Amniotic stem cell (primary cell): ENCODE measurements around the gene TNFSF13.

Source experiments
- DNase-seq: peaks from one replicate; lab custom pipeline; 2025; lab: John Stamatoyannopoulos, UW

TNFSF13 gene, protein sequence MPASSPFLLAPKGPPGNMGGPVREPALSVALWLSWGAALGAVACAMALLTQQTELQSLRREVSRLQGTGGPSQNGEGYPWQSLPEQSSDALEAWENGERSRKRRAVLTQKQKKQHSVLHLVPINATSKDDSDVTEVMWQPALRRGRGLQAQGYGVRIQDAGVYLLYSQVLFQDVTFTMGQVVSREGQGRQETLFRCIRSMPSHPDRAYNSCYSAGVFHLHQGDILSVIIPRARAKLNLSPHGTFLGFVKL

DNA sequence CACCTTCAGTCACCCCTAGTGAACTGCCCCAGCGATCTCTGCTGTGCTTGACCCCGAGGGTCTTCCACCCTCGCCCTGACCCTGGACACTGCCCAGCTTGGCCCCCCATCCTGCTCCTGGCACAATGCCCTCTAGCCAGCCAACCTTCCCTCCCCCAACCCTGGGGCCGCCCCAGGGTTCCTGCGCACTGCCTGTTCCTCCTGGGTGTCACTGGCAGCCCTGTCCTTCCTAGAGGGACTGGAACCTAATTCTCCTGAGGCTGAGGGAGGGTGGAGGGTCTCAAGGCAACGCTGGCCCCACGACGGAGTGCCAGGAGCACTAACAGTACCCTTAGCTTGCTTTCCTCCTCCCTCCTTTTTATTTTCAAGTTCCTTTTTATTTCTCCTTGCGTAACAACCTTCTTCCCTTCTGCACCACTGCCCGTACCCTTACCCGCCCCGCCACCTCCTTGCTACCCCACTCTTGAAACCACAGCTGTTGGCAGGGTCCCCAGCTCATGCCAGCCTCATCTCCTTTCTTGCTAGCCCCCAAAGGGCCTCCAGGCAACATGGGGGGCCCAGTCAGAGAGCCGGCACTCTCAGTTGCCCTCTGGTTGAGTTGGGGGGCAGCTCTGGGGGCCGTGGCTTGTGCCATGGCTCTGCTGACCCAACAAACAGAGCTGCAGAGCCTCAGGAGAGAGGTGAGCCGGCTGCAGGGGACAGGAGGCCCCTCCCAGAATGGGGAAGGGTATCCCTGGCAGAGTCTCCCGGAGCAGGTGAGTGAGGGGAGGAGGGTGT lies at the start of gene TNFSF13:
TSS of gene TNFSF13 (plus strand) at position 207 of the 776 bp plus-strand sequence. CDS start at position 497, 290 bp downstream.
- DNase-seq, result no peak

DNA sequence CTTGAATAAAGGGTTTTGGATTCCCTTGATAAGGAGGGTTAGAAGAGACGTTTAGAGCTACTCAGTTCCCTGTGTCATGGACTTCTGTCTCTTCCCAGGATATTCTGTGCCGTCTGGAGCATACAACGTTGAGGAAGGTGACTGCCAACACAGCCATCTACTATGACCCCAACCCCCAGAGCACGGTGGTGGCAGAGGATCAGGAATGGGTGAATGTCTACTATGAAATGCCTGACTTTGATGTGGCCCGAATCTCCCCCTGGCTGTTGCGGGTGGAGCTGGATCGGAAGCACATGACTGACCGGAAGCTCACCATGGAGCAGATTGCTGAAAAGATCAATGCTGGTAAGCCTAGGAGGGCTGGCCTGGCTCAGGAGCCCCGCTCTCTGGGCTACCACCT lies 49.7 kb upstream of the TNFSF13 start:
- DNase-seq, result no peak

DNA sequence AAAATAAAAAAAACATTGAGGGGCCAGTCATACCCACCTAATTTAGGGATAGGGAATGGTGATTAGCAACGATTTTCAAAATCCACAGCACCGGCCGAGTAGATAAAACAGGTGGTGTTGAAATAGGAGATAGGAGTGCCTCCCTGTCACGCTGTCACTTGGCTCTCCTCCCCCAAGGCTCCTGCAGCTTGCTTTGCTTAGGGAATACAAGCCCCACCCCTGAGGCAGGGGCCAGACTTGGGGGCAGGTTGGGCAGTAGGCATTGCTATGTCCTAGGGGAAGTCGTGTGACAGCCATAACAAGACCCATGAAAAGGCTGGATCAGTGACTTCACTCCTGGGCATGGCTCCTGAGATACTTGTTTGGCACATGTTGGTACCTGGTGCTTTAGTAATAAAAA lies 48.6 kb upstream of the TNFSF13 start:
- DNase-seq, result no peak

DNA sequence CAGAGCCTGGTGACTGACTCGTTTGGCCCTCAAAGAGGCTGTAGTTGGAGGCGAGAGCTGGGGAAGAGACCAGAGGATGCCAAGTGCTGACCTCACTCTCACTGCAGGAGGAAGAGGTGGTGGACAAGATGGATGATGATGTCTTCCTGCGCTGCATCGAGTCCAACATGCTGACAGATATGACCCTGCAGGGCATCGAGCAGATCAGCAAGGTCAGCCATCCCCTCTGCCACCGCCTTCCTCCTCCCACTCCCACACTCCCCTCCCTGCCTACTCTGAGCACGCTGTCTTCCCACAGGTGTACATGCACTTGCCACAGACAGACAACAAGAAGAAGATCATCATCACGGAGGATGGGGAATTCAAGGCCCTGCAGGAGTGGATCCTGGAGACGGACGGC lies 47.4 kb upstream of the TNFSF13 start:
- DNase-seq, result no peak

DNA sequence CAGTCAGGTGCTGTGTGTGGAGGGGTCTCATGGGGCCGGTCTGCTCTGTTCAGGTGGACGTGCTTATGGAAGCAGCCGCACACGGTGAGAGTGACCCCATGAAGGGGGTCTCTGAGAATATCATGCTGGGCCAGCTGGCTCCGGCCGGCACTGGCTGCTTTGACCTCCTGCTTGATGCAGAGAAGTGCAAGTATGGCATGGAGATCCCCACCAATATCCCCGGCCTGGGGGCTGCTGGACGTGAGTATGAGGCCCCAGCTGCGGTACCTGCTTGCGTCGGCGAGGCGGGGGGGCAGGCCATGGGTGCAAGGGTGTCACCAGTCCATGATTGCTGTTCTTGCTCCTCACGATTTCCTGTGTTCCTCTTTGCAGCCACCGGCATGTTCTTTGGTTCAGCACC lies 46.4 kb upstream of the TNFSF13 start:
- no peak for DNase-seq

DNA sequence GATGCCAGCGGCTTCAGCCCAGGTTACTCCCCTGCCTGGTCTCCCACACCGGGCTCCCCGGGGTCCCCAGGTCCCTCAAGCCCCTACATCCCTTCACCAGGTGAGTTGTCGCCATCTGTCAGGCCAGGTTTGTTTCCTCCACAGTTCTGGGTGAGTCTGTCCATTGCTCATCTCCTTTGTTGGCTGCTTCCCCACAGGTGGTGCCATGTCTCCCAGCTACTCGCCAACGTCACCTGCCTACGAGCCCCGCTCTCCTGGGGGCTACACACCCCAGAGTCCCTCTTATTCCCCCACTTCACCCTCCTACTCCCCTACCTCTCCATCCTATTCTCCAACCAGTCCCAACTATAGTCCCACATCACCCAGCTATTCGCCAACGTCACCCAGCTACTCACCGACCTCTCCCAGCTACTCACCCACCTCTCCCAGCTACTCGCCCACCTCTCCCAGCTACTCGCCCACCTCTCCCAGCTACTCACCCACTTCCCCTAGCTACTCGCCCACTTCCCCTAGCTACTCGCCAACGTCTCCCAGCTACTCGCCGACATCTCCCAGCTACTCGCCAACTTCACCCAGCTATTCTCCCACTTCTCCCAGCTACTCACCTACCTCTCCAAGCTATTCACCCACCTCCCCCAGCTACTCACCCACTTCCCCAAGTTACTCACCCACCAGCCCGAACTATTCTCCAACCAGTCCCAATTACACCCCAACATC lies 45.6 kb upstream of the TNFSF13 start:
- no peak for DNase-seq

DNA sequence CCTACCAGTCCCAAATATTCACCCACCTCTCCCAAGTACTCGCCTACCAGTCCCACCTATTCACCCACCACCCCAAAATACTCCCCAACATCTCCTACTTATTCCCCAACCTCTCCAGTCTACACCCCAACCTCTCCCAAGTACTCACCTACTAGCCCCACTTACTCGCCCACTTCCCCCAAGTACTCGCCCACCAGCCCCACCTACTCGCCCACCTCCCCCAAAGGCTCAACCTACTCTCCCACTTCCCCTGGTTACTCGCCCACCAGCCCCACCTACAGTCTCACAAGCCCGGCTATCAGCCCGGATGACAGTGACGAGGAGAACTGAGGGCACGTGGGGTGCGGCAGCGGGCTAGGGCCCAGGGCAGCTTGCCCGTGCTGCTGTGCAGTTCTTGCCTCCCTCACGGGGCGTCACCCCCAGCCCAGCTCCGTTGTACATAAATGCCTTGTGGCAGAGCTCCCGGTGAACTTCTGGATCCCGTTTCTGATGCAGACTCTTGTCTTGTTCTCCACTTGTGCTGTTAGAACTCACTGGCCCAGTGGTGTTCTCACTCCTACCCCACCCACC lies 44.6 kb upstream of the TNFSF13 start:
- no peak for DNase-seq

DNA sequence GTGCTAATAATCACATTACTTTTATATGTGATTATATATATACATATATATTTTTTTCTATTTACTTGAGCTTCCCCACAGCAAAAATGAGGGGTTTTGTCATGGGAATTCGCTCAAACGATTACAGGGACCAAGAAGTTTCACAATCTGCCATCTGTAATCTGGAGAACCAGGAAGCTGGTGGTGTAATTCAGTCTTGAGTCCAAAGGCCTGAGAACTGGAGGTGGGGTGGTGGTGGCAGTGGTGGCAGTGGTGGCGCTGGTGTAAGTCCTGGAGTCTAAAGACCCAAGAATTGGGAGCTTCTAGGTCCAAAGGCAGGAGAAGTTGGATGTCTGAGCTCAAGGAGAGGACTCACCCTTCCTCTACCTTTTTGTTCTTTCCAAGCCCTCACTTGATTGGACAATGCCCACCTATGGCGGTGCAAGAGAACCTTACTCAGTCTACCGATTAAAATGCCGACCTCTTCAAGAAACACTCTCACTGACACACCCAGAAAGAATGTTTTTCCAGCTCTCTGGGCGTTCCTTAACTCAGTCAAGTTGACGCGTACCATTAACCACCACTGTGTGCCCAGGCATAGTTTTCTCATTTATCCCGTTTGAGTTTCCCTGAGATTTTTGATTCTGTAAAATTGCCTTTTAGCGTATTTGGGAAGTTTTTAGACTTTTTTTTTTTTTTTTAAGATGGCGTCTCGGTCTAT lies 42.5 kb upstream of the TNFSF13 start:
- no peak for DNase-seq

DNA sequence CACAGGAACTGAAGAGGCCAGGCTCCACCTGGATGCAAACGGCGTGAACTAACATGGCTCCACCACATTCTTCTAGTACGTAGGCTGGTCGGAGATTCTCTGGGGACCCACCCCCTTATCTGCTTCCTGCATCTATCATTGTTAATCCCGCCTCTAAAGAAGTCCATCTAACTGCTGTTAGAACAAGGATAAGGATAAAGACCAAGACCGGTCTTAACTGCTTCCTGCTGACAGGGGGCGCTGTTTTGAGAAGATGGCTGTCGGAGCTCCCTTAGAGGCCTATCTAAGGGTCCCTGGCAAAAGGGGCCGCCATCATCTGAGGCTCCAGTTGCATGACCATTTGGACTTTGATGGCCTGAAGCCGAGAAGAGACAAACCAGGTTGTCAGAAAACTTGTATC lies 35.5 kb upstream of the TNFSF13 start:
- DNase-seq, result no peak

DNA sequence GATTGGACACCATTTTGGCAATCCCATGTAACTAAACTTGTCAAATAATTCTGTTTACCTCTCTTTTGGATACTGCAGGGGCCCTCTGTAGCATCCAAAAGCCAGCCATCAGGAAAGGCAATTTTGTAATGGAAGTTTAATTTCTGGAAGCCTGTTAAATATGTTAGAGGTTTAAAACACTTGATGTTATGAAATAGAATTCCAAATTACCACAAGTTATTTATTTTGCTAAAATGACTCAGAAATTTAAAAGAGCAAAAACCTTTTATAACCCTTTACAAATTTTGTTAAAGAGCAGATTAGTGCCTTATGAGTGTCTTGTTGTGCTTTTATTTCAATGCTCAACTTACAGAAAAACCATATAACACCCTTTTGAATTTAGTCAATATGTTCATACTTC lies 29.7 kb upstream of the TNFSF13 start:
- no peak for DNase-seq

DNA sequence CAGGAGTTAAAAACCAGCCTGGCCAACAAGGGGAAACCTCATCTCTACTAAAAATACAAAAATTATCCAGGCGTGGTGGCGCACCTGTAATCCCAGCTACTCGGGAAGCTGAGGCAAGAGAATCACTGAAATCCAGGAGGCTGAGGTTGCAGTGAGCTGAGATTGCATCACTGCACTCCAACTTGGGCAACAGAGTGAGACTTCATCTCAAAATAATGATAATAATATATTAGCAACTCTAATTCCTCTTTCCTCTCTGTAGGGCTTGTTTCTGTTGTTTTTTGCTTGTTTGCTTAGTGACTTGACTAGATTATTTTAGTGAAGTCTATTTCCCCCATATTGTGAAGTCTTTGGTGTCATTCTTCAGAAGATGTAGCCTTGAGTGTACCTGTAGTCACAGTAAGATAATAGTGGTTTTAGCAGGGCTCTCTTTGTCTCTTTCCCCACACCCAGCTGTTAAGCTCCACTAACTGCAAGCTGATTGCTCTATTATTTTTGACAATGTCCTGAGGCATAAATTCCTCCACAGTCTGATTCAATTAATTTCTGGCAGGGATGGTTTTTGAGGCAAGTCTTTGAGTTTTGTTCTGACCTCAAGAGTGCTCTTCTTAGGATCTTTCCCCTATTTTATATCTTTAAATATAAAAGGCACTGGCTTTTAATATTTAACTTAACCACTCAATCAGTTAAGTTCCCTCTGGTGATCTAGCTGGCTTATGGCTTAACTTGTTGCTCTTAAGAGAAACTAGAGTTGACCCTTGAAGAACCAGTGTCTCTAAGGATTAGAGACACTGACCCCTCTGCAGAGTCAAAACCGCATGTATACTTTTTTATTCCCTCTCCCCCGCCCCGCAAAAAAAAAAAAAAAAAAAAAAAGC lies 28.3 kb upstream of the TNFSF13 start:
- no peak for DNase-seq

DNA sequence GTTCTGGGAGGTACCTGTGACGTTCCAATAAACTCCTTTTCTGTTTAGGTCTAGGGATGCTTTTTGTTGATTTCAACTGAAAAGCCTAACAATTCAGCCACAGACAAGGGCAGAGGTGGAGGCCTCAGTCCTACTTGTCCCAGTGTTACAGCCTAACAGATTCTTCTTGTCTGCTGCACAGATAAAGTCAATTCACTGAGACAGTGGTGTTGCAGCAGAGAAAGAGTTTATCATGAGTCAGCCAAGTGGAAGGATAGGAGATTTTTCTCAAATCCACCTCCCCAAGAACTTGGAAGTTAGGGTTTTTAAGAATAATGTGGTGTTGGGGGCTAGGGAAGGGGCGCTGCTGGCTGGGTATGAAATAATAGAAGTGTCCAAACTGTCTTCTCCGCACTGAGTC lies 20.5 kb upstream of the TNFSF13 start:
- no peak for DNase-seq

DNA sequence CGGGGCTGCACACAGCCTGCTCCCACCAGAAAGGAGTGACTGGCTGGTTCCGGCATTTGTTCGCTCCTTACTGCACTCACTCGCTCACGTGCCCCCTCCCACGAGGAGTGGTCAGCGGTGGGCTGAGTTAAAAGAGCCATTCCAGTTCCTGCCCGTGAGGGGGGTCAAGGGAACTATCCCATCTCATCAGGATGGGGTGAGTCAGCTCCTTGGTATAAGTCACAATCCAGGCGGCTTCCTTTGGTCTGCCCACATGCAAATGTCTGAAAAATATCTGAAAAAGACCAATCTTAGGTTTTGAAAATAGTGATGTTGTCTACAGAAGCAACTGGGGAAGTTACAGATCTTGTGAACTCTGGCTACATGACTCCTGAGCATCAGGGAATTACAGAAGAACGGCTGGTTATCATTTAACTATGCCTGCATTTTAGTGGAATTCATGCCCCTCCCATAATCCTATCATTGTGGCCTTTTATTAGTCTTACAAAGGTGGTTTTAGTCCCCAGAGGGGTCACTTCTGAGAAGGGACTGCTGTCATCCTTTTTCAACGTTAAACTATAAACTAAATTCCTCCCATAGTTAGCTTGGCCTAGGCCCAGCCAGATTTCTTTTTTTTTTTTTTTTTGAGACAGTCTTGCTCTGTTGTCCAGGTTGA lies 19.5 kb upstream of the TNFSF13 start:
- DNase-seq, result no peak

DNA sequence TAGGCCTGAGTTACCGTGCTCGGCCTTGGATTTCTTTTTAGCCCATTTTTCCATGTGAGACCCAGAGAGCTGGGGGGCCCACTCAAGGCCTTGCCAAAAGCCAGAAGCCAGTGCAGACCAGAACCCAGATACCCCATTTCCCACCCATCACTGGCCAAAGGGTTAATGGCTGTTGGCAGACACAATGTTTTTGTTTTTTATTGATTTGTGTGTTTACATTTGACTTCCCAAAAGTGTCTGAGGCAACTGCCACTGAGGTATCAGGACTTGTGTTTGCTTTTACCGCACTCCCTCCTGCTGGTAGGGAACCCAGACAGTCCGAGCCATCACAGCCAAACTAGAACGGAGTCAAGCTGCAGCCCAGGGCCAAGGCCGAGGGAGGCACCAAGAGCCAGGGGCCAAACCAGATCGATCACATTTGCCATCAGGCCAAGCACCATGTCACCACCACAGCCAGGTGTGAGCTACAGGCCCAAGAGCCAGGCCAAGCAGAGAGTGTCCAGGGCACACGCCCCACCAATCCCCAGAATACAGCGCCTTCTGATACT lies 17.4 kb upstream of the TNFSF13 start:
- DNase-seq, result no peak

DNA sequence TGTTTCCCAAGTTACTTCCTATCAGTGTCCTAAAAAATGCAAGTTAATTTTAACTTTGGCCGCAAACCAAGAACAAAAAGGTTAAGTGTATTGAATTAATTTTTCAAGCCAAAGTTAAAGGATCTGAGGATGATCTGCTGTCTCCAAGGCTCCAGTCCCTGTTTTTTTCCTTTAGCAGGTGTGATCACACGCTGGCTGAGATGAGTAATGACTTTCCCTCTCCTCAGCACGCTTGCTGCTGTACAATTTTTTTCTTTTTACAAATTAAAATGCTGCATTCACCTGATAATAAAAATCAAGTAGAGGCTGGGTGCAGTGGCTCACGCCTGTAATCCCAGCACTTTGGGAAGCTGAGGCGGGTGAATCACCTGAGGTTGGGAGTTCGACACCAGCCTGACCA lies 13.6 kb upstream of the TNFSF13 start:
- DNase-seq, result no peak

DNA sequence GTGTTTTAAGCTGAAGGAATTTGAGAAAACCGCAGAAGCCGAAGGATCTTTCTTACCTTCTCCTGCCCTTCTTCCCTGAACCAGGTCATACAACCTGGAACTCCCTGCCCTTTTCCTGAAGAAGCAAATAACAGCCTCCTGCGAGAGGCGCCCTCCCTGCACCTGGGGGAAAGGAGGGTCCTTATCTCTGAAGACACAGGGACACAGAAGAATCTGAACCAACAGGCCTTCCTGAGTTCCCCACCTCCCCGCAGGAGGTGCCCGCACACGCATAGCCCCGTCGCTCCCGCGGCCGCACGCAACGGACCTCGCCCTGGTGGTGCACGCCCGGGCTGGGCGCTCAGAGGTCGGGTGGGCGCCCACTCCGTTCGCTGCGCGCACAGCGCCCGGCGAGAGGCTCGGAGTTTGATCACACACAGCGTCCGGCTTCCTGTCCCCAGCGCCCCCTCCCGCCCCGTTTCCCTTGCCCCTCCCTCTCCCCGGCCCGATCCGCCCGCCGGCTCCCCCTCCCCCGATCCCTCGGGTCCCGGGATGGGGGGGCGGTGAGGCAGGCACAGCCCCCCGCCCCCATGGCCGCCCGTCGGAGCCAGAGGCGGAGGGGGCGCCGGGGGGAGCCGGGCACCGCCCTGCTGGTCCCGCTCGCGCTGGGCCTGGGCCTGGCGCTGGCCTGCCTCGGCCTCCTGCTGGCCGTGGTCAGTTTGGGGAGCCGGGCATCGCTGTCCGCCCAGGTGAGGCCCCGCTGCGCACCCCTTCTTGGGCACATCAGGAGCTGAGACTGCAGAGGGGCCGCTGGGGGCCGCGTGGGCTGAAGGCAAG lies 9.8 kb upstream of the TNFSF13 start, which contains the start of gene TNFSF12:
TSS of gene TNFSF12 (plus strand) at position 474 of the 816 bp plus-strand sequence. CDS start at position 570, 96 bp downstream.
- DNase-seq, result no peak

DNA sequence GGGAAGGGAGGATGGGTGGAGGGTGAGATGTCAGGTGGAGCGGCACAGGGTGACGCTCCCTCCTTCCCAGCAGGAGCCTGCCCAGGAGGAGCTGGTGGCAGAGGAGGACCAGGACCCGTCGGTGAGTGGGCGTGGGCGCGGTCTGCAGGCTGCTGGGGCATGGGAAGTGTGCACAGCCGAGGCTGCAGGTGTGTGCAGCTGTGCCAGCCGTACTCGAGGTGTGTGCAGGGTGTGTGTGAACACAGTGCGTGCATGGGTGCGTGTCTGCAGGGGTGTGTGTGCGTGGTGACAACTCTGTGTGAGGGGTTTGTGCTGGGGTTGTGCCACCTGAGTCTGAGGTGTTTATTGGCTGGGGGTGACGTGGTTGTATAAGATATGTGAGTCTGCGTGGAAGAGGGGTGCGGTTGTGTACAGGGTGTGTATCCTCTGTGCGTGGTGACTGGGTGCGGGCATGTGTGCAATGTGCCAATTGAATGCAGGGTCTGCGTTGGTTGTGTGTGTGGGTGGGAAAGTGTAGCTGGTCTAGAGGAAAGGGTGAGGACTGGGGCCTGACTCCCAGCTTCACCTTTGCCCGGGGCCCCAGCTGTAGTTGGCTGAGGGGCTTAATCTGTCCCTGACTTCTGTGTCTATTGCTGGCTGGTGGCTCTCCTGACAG lies 9.0 kb upstream of the TNFSF13 start:
- DNase-seq, result no peak

DNA sequence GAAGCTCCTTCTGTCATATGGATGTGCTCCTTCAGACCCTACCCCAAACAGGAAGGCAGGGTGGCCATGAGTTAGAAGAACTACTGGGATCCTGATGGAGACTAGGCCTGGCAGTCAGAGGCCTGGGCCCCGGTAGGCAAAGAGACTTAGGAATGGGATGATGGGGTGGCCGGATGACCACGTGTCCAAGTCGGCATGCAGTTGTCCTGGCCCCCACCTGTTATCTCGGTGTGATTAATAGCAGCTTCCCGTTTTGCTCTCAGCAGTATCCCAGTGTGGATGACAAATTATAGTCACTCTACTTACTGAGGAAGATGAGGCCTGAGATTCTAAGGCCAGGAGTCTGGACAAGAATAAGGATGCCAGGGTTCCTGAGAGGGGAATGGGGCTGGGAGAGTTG lies 8.2 kb upstream of the TNFSF13 start:
- DNase-seq, result no peak

DNA sequence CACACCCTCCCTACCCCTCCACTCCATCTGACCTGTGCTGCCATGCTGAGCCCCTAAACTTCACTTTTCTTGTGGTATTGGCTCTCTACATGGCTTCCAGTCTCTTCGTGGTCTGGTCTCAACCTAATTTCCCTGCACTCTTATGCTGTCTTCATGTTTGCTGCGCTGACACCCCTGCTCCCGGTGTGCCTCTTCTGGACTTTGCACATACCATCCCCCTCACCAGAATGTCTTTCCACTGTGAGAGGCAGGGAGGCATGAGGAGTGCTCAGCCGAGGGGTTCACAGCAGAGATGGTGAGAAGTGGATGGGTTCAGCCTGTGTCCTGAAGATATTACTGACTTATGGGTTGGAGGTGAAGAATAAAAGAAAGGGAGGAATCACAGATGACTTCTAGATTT lies 7.2 kb upstream of the TNFSF13 start:
- no peak for DNase-seq
